Stimulated activated CD4-positive, alpha-beta T cell treated with anti-CD3 and anti-CD28 coated beads, Interleukin-2, amount 100 ng/mL, for 48 hours (primary cell): ENCODE results near the gene POFUT2.

Experiments used
- DNase-seq, 2 donors: peaks; one replicate each; pipeline ENCODE4 v3.0.0-alpha.2; 2020

Gene POFUT2

GRCh38 chr21:45296638-45297037 lies 8.9 kb upstream of the POFUT2 start:
- DNase-seq, result no peak

- DNase-seq, result no peak
These were observed 8.1 kb upstream of the POFUT2 start for GRCh38 chr21:45295576-45296365.

- no peak for DNase-seq
These were observed 7.0 kb upstream of the POFUT2 start for GRCh38 chr21:45294509-45295291.

- DNase-seq, result no peak
These were observed 6.2 kb upstream of the POFUT2 start for GRCh38 chr21:45293726-45294401.

GRCh38 chr21:45293220-45293725 lies 5.6 kb upstream of the POFUT2 start:
- no peak for DNase-seq

- peak; percentile 62 to 71 for DNase-seq
These were observed 4.9 kb upstream of the POFUT2 start for GRCh38 chr21:45292399-45293219.

GRCh38 chr21:45291613-45292398 lies 4.1 kb upstream of the POFUT2 start:
- DNase-seq, result no peak

GRCh38 chr21:45290948-45291612 lies 3.4 kb upstream of the POFUT2 start:
- DNase-seq, result no peak

- DNase-seq, result no peak
These were observed 2.2 kb upstream of the POFUT2 start for GRCh38 chr21:45289655-45290515.

GRCh38 chr21:45289134-45289533 lies 1.4 kb upstream of the POFUT2 start:
- DNase-seq, result no peak

GRCh38 chr21:45288441-45288841 lies 746 bp upstream of the POFUT2 start:
- no peak for DNase-seq

GRCh38 chr21:45286671-45287437 lies 841 bp downstream of the POFUT2 start:
- DNase-seq, result no peak

- no peak for DNase-seq
These were observed 2.3 kb downstream of the POFUT2 start for GRCh38 chr21:45285266-45285931.

GRCh38 chr21:45284456-45284741 lies 3.3 kb downstream of the POFUT2 start:
- no peak for DNase-seq

- no peak for DNase-seq
These were observed 3.9 kb downstream of the POFUT2 start for GRCh38 chr21:45283611-45284455.

GRCh38 chr21:45283035-45283610 lies 4.6 kb downstream of the POFUT2 start:
- DNase-seq, result no peak

- DNase-seq, result no peak
These were observed 5.2 kb downstream of the POFUT2 start for GRCh38 chr21:45282283-45283034.
